Measurements from ENCODE around the gene DIS3L2.
"Not testable (repeated sequence)": the region's sequence is repeated elsewhere in the genome, so short reads cannot be mapped to it uniquely, and the experiment has no call there.

DIS3L2 gene

GRCh38 chr2:232075080-232075479, 113.6 kb downstream of the DIS3L2 start:
- no peak for DNase-seq

GRCh38 chr2:232075859-232076258, 114.3 kb downstream of the DIS3L2 start:
- DNase-seq, result no peak

- no peak for DNase-seq
These were observed 114.8 kb downstream of the DIS3L2 start for GRCh38 chr2:232076272-232076671.

GRCh38 chr2:232076736-232077135, 115.2 kb downstream of the DIS3L2 start:
- DNase-seq, result no peak

DNA sequence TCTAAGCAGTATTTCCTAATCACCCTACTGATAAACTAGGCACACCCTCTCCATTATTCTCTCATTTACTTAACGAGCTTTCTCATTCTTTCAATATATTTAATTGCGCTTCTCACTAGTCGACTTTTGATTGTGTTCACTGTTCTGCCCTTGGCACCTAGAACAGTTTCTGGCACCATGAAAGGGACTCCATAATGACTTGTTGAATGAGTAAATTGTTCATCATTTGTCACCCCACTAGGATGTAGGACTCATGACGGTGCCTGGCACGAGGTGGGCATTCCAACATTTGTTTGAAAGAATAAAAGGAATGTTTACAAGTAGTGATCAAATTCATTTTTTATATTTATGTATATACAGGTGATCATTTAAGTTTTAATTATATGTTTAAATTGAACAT, 123.7 kb downstream of the DIS3L2 start:
- DNase-seq, result no peak

GRCh38 chr2:232085826-232086425, 124.4 kb downstream of the DIS3L2 start:
- DNase-seq, result no peak

DNA sequence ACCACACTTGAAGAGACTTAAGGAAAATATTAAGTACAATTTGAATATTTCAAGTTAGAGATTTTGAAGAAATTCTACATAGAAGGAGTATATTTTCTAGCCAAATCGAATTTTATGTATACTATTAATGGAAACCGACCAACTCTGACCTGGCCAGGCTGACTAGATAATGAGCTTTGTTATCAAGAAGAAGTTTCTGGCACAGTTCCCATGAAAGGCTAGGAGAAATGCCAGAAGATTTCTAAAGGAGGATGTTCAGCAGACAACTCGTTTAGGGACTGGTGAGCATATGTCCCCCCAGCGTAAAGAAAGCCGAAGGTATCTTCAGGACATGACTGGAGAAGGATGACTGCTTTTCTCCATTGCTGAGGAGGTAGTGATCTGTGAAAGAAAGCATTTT, 127.3 kb downstream of the DIS3L2 start:
- DNase-seq, result no peak

- no peak for DNase-seq
These were observed 132.7 kb downstream of the DIS3L2 start for GRCh38 chr2:232094201-232094600.

GRCh38 chr2:232094883-232095282, 133.4 kb downstream of the DIS3L2 start:
- DNase-seq, result no peak

DNA sequence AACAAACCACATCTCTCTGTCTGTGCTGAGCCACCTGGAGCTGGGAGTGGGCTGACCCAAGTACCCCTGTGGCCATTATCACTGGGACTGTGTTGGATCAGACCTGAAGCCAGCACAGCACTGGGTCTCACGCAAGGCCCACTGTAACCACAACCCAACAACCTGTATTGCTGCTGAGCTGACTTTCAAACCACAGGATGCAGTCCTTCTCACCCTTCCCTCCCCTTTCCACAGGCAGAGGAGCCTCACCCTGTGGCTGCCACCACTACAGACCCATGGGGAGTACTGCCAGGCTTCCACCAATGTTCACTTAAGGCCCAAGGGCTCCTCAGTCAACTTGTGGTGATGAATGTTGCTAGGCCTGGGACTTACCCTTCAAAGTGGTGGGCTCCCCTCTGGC, 135.7 kb downstream of the DIS3L2 start:
- DNase-seq, result no peak

GRCh38 chr2:232097758-232098157, 136.2 kb downstream of the DIS3L2 start:
- no peak for DNase-seq

GRCh38 chr2:232102380-232102779, 140.9 kb downstream of the DIS3L2 start:
- DNase-seq, result no peak

- no peak for DNase-seq
These were observed 141.7 kb downstream of the DIS3L2 start for GRCh38 chr2:232103140-232103737.

DNA sequence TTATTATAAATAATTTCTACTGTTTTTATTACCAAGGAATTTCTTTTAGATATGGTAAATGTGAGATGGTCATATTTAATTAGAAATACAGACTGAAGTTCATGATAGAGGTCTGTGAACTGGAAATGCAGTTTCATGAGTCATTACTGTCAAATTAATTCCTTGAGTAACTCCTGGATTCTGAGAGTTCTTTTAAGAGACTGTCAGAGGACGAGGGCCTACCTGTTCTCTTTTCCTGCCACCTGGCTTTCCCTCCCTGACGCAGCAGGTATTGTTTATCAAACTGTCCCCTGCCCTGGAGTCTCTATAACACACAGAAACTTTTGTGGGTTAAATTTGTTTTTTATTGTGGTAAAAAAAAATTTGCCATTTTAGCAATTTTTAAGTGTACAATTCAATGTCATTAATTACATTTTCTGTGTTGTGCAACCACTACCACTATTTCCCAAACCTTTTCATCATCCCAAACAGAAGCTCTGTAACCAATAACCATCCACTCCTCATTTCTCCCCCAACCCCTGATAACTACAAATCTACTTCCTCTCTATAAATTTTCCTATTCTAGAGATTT, 142.6 kb downstream of the DIS3L2 start:
- no peak for DNase-seq

DNA sequence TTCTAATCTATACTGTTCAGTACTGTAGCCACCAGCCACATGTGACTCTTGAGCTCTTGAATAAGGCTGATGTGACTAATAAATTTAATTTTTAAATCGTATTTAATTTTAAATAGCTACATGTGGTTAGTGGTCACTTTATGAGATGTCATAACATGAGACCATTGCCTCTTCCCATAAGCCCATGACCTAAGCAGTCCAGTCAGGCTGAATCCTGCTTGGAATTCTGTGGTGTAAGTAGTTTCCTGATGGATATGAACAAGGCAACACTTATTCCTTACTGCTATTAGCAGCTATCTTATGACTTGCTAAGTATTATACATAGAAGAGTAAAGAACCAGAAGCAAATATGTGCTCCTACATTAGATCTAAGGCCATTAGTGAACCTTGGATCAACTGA, 150.0 kb downstream of the DIS3L2 start:
- no peak for DNase-seq

GRCh38 chr2:232113821-232114220, 152.3 kb downstream of the DIS3L2 start:
- no peak for DNase-seq

DNA sequence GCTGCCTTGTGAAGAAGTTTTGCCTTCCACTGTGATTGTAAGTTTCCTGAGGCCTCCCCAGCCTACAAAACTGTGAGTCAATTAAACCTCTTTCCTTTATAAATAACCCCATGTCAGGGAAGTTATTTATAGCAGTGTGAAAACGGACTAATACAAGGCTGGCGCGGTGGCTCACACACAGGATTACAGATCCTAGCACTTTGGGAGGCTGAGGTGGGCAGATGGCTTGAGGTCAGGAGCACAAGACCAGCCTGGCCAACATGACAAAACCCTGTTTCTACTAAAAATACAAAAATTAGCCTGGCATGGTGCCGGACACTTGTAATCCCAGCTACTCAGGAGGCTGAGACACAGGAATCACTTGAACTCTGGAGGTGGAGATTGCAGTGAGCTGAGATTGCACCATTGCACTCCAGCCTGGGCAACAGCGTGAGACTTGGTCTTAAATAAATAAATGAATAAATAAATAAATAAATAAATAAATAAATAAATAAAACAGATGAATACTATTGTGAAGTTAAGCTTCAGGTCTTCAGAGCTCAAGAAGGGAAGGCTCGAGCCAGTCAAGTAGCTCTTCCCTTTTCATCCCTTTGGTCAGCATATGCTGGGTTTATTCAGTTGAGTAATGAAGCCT, 154.3 kb downstream of the DIS3L2 start:
- DNase-seq, result not testable (repeated sequence)

DNA sequence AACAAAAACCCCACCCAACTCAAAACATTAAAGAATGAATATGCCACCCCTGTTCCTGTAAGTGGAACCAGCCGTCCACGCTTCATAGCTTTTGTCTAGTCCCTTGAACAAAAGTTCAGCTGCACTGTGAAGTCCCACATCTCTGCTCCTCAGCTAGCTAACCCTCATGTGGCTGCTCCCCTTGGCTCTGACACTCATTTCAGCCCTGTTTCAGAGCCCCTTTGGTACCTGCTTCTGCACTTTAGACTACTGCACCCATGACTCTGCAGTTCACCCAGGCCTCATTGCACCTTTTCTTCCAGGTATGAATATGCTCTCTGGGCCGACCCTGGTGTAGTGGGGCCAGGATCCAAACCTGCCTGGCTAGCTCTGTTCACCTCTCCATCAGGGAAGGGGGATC, 155.3 kb downstream of the DIS3L2 start:
- DNase-seq, result no peak

DNA sequence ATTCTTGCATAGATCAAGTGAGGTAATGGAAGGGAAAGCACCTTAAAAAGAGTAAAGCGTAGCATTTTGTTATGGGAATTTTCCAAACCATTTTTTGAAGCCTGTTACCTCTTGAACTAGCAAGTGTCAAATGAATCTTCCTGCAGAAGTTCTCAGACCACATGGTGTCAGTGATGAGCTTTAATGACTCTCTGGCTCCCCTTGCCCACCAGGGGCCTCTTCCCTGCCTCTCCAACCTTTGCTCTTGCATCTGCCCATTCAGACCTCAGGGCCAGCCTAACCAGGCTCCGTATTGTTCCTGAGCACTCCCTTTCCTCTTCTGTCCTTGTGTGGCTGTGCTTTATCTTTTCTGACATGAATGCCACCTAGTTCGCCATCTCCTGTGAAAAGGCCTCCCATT, 155.9 kb downstream of the DIS3L2 start:
- no peak for DNase-seq

DNA sequence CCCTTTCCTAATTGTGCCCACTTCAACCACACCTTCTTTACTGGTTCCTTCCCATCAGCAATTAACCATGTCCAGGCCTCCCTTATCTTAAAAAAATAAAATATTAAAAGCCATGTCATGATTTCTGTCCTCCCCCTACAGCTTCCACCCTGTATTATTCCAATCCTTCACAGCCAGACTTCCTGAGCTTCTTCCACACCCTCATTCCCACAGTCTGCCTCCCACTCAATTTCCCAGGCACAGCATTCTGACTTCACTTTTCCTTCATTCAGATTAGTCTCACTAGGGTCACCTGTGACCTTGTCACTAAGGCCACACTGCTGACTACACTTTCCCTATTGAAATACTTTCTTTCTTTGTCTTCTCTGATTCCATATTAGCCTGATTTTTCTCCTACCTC, 159.4 kb downstream of the DIS3L2 start:
- no peak for DNase-seq

DNA sequence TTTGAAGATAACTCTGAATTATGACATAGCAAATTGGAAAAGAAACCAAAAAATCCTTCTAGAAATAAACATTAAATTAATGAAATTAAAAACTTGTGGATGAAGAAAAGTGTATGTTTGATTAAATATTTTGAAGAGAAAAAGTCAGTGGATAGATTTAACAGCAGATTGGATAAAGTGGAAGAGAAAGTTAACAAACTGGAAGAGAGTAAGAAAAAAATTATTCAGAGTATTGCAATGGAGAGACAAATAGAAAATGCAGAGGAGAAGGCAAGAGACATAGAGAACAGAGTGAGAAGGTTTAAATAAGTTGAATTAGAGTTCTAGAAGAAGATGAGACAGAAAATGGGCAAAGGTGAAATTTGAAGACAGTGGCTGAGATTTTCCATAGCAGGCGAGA, 162.8 kb downstream of the DIS3L2 start:
- DNase-seq, result no peak

DNA sequence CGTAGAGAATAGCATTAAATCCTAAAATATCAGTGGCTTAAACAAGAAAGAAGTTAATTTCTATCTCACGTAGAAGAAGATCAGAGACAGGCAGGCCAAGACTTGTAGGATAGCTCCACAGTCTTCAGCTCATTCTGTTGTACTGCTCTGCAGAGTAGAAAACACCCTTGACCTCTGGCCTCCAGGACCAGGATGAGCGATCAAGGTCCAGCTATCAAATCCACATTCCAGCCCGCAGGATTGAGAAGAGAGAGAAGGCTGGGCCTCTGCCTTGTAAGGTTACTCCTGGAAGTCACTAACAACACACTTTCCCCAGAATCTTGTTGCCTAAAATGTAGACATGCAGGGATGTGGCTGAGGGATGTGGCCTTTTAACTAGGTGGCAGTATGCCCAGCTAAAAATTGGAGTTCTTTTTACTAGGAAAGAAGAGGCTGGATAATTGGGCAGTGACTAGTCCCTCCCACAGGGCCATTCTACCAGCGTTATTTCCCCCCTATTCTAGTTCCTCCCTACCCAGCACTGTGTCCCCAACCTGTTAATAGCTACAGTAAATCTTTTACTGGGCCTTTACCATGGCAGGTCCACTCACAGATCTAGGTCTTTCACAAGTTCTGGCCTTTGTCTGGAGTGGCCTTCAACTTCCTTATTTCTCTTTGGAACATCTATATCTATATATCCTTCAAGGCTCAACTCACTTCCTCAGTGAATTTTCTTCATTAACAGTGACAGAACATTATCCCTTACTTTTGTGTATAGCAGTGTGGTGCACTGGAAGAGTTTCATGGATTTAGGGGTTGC, 165.0 kb downstream of the DIS3L2 start:
- DNase-seq, result no peak

- no peak for DNase-seq
These were observed 168.0 kb downstream of the DIS3L2 start for GRCh38 chr2:232129483-232129882.

GRCh38 chr2:232132181-232132580, 170.7 kb downstream of the DIS3L2 start:
- DNase-seq, result no peak
